ENCODE results near the gene PTPN1.

DNA sequence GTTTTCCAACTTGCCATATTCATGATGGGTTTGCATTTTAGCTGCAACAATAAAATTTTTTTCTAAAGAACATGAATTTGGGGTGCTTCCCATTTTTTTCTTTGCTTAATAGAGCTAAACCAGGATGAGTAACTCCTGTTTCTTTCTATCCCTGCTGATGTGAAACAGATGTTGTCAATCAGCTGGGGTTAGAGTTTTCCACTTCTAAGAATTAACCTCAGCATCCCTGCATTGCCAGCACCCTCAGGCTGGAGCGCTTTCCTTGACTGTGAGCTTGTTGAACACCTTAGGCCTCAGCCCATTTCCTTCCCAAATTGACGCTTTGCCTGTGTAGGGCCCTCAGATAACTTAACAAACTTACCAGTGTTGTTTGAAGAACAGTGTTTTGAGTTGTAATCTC is 74.5 kb downstream of the PTPN1 start:
- TF ChIP-seq, protein P1, sequence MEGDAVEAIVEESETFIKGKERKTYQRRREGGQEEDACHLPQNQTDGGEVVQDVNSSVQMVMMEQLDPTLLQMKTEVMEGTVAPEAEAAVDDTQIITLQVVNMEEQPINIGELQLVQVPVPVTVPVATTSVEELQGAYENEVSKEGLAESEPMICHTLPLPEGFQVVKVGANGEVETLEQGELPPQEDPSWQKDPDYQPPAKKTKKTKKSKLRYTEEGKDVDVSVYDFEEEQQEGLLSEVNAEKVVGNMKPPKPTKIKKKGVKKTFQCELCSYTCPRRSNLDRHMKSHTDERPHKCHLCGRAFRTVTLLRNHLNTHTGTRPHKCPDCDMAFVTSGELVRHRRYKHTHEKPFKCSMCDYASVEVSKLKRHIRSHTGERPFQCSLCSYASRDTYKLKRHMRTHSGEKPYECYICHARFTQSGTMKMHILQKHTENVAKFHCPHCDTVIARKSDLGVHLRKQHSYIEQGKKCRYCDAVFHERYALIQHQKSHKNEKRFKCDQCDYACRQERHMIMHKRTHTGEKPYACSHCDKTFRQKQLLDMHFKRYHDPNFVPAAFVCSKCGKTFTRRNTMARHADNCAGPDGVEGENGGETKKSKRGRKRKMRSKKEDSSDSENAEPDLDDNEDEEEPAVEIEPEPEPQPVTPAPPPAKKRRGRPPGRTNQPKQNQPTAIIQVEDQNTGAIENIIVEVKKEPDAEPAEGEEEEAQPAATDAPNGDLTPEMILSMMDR (conservative IDR thresholded peaks at IDR 0.05; ENCODE audit: low read depth, low read length): no peak
- no peak for TF ChIP-seq POLR2A (IDR thresholded peaks at IDR 0.05; ENCODE audit: low read depth, low read length)
